Measurements from ENCODE around the gene ASTN1. TPM values are rescaled to one million over a fixed set of nuclear protein-coding genes. Genes with fewer than 3 reads are reported as not detected.

ASTN1 gene
- 6.4 TPM for polyA plus RNA-seq (ENCODE audit: insufficient read length)

- no peak for DNase-seq
Measured at GRCh38 chr1:177164380-177165068, at the start of gene ASTN1. Gene ASTN1 (minus strand): TSS chr1:177164712. CDS start chr1:177164676, 36 bp downstream.

DNA sequence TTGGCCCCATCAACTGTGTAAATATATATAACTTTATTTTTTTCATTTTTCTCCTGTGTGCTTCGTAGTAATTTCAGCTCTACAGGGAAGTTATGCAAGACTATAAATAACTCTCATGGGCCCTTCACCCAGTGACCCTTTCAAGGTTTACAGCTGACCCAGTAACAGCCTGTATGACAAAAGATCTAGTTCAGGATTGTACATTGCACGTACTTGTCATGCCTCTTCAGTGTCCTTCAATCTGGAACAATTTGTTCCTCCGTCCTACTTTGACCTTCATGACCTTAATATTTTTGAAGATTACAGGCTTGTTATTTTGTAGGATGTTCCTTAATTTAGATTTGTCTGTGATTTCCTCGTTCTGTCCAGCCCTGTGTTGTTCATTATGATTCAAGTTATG is 46.7 kb upstream of the ASTN1 start:
- DNase-seq = no peak

GRCh38 chr1:177210071-177210470 is 45.6 kb upstream of the ASTN1 start:
- no peak for DNase-seq

DNA sequence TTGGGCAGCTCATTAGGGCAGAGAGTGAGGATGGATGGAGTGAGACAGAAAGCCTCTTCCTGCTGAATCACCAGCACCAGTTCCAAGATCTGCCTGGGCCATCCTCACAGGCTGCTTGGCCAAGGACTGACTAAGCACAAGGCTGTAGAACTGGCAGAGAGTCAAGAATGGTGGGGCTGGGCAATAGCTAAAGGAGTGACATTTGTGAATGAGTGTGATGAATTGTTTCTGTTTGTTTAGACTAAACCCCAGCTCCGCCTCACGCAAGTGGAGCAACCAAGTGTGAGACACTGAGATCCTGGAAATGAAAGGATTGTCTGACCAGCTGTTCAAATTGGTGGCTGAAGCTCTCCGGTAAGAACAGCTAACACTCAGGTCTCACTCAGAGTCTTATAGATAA is 44.8 kb upstream of the ASTN1 start:
- peak; percentile 9 for DNase-seq

GRCh38 chr1:177208920-177209319 is 44.4 kb upstream of the ASTN1 start:
- DNase-seq = no peak

DNA sequence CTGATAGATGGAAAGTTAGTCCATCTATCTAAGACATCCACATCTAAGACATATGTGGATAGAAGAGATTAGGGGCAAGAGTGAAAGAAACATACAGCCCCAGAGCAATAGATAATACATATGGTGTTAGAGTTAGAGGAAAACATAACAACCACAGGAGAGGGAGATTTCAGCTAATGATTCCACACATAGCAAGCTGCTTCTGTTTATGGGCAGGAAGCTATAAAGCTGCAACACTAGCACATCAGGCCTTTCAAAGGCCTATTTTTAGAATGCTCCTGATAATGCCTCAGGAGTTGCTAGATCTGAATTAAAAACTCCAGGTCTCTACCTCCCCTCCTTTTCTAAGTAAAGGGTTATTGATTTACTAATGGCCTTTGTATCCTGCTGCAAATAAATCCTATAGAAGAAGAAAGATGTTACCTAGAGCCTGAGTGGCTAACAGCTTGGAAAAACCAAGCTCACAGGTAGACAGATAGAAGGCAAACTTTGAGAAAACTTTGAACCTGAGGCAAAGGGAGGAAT is 42.4 kb upstream of the ASTN1 start:
- no peak for DNase-seq

- DNase-seq = no peak
Measured at GRCh38 chr1:177200290-177200689, 35.8 kb upstream of the ASTN1 start.

DNA sequence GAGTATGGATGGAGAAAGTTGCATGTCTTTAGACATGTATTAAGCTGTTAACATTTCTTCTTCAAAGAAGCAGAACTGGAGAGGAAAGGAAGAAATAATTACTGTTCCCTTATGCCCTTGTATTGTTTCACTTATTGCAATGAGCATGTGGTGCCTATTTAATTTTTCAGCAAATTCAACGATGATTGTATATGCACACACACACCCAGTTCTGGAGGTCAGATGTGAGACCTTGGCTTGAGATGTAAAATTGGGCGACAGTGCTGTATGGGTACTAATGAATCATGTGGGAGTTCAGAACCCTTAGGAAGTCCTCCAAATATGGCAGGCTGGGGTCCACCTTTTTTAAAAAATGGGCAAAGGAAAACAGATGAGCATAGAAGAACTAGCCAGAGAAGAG is 33.7 kb upstream of the ASTN1 start:
- DNase-seq = no peak

- no peak for DNase-seq
Measured at GRCh38 chr1:177190308-177190970, 25.9 kb upstream of the ASTN1 start.

DNA sequence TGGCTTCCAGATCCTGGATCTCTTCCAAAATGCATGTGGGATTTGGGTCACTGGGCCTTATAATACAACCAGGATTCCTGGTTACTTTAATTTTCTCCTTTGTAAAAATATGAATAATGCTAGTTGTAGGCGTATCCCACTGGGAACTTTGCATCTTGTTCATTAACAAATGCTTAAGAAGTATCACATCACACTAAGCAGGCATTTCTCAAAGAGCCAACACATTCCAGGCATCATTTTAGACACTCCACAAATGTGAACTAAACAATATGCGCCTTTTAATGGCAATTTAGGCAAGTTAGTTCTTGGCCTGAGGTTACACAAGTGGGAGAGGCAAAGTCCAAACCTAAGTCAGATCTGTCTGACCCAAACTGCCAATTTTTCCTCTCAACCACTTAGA is 22.1 kb upstream of the ASTN1 start:
- DNase-seq = no peak

DNA sequence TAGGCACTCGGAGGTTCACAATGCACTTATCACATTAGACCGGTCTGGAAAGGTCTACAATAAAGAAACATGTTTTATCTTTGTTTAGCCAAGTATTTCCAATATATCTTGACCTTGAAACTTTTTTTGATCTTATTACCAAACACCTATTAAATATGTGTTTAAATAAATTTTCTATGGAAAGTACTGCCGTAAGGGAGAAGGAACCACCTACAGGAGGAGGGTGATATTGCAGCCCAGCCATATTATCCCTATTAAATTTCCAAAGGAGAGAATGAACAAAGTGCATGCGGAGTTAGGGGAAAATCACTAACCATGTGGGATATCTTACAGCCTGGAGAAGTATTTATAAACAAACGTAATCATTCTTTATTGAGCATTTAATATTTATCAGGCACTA is 20.7 kb upstream of the ASTN1 start:
- DNase-seq = no peak

GRCh38 chr1:177183836-177184235 is 19.3 kb upstream of the ASTN1 start:
- no peak for DNase-seq

- DNase-seq = peak; percentile 64
Measured at GRCh38 chr1:177181631-177182291, 17.2 kb upstream of the ASTN1 start.

DNA sequence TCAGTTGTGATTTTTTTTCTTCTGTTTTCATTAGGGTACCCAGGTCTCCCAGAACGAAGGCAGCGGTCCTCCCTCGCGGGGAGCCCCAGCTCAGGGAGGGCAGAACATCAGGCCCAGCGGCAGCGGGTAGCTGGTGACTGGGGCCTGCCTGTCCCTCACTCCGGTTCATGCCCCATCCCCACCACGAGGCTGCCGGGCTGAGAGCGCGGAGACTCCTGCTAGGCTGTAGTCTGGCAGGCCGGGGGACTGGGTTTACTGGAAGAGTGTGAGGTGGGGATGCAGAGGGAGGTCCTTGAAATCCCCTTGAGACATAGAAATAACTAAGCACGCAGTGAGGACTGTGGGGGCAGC is 16.7 kb upstream of the ASTN1 start:
- no peak for DNase-seq

DNA sequence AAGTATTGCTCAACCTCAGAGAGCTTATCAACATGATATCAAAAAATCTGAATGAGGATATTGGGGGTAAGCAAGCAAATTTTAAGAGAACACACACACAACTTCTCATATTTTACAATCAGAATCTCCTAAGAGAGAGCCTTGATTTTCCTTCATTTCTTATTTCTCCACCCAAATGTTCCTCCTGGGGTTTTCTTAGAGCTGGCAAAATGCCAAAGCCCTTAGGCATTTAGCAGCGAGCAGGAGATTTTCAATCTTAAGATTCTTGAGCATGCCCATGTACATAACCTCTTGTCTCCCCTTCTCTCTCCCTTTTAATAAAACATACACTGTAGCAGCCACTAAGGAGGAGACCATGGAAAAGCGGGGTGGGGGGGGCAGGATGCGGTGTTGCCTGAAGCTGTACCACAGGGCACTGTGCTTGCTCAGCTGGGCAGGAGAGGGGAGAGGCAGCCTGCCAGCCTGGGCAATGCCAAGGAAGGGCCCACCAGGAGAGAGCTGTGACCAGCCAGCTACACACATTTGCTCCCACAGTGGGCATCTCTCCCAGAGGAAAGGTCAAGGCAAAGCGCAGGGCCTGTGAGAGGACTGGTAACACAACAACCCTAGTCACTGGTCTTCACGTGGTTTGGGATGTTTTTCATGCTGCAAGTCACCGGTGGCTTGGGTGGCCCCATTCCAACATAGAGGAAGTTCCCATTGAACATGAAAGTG is 10.6 kb upstream of the ASTN1 start:
- DNase-seq = no peak

DNA sequence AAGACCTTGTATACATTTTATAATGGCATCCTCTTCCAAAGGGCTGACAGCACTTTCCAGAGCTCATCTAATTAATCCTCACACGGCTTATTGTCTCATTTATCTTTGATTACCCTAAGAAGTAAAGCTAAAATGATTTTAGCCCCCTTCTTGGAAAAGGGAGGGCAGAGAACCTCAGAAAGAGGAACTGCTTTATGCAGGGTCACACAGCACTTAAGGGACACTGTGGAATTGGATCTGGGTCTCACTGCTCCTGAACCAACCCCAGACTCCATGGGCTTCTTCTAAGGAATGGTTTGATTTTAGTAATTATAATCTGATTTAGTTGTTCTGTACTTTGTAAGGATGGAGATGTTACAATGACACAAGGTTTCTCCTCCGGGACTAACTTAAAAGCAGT is 9.5 kb upstream of the ASTN1 start:
- DNase-seq = no peak

DNA sequence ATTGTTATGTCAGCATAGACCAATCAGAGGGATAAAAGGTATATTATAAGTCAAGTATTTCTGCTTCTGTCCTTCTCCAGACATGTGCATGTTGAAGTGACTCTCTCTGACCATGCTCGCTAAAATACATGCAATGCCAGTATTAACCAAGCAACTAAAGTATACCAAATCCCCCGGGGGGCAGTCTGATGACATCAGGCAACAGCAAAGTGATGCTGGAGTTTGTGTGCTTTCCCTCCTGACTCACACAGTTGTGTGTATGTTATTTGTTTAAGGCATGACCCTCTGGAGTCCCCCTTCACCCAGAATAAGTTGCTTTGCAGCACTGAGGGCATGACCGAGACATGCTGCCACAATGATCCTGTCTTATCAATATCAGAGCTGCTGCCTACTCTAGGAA is 8.4 kb upstream of the ASTN1 start:
- no peak for DNase-seq

DNA sequence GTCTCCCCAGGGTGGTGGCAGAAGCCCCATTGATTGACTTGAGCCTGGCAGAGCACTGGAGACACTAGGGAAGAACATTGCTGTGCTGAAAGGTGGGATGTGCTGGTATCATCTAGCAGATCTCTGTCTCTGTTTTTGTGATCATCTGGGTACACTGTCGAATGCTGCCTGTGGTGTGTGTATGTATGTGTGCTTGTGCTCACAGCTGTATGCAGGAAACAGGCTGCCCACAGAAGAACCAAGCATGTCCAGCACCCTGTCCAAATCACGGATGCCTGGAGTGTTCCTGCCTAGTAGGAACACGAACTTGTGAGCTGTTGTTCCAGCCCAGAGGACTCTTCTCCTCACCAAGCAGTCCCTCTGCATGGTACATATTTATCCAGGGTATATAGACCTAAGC is 7.8 kb upstream of the ASTN1 start:
- no peak for DNase-seq

DNA sequence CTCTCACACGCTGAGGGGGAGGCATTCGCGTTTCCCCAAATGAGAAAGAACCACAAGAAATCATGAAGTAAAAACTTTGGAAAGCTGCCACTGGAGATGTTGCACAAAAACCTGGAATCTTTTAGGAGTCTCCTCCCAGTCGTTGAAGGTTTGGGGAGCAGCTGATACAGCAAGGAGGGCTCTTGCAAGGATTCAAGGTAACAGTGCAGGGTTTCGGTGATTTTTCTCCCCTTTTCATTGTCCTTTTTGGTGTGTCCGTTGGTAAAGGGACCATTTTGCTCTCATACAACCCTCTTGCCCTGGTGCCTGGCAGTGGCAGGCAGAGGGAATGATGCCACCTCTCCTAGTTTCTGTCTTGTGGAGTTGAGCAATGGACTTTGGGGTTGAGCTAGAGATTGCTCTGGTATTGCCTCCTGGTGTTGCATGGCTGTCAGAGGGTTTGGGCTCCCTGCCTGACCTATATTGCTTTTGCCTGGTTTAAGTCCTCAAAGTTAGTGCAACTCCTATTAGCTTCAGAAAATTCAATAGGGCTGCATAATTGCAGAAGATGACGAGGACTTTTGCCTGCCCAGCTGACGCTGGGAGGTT is 7.1 kb upstream of the ASTN1 start:
- DNase-seq = no peak

- DNase-seq = peak; percentile 30
Measured at GRCh38 chr1:177170756-177171535, 6.4 kb upstream of the ASTN1 start, which contains the start of gene BRINP2. Gene BRINP2 (plus strand): TSS chr1:177170958. CDS start chr1:177229877, 58,919 bp downstream.

GRCh38 chr1:177165069-177165439 is 542 bp upstream of the ASTN1 start:
- no peak for DNase-seq
